ENCODE results near the gene OSBP2.

GRCh38 chr22:30858976-30859713 is 164.5 kb downstream of the OSBP2 start:
- TF ChIP-seq EP300 (IDR thresholded peaks at IDR 0.05) (no peak), CTCF (IDR thresholded peaks at IDR 0.05) (no peak), POLR2A (IDR thresholded peaks at IDR 0.05) (no peak)
